HG03103 (cell line): Measurements from ENCODE around the gene CDC42SE1.
"Not testable (repeated sequence)": the region's sequence is repeated elsewhere in the genome, so short reads cannot be mapped to it uniquely, and the experiment has no call there.

Experiments
- ATAC-seq: cut with Tn5 transposase; IDR thresholded peaks from one replicate; pipeline ENCODE4 v1.9.1; 2021; ENCODE audit warnings: low read depth; ENCODE audit not compliant: unreplicated experiment

The CDC42SE1 gene

GRCh38 chr1:151059109-151060006 is at the start of gene CDC42SE1:
Gene CDC42SE1, minus strand, starts transcription at chr1:151059622. Its CDS starts 3,892 bp downstream, at chr1:151055730.
- ATAC-seq, result peak; percentile 66

- no peak for ATAC-seq
Observed at GRCh38 chr1:151108331-151108730, 48.9 kb upstream of the CDC42SE1 start.

- no peak for ATAC-seq
Observed at GRCh38 chr1:151106894-151107293, 47.5 kb upstream of the CDC42SE1 start.

DNA sequence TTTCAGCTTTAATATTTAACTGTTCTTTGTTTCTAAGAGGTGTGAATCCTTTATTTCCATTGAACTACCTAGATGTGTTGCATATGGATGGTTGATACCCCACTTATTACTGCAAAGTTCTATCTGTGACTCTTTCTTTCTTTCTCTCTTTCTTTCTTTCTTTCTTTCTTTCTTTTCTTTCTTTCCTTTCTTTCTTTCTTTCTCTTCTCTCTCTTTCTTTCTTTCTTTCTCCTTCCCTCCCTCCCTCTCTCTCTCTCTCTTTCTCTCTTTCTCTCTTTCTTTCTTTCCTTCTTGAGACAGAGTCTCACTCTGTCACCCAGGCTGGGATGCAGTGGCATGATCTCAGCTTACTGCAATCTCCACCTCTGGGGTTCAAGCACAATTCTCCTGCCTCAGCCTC is 45.2 kb upstream of the CDC42SE1 start:
- no peak for ATAC-seq

DNA sequence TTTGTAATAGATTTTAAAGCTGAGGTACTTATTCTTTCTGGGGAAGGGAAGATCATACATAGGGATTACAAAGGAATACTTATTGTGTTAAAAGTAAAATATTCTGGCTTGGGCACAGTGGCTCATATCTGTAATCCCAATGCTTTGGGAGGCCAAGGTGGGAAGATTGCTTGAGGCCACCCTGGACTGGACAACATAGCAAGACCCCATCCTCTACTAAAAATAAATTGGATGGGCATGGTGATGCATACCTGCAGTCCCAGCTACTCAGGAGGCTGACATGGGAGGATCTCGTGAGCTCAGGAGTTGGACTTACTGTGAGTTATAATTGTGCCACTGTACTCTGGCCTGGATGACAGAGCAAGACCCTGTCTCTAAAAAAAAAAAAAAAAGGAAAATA is 38.7 kb upstream of the CDC42SE1 start:
- no peak for ATAC-seq

DNA sequence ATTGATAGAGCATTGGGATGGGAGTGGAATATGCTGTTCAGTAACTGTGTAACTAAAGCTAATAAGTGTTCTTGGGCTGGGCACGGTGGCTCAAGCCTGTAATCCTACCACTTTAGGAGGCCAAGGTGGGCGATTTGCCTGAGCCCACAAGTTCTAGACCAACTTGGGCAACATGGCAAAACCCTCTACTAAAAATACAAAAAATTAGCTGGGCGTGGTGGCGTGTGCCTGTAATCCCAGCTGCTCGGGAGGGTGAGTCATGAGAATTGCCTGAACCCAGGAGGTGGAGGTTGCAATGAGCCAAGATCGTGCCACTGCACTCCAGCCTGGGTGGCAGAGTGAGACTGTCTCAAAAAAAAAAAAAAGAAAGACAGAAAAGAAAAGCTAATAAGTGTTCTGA is 38.0 kb upstream of the CDC42SE1 start:
- ATAC-seq, result not testable (repeated sequence)

GRCh38 chr1:151085953-151086559 is 26.6 kb upstream of the CDC42SE1 start:
- ATAC-seq, result no peak

GRCh38 chr1:151072224-151072623 is 12.8 kb upstream of the CDC42SE1 start:
- ATAC-seq, result no peak

DNA sequence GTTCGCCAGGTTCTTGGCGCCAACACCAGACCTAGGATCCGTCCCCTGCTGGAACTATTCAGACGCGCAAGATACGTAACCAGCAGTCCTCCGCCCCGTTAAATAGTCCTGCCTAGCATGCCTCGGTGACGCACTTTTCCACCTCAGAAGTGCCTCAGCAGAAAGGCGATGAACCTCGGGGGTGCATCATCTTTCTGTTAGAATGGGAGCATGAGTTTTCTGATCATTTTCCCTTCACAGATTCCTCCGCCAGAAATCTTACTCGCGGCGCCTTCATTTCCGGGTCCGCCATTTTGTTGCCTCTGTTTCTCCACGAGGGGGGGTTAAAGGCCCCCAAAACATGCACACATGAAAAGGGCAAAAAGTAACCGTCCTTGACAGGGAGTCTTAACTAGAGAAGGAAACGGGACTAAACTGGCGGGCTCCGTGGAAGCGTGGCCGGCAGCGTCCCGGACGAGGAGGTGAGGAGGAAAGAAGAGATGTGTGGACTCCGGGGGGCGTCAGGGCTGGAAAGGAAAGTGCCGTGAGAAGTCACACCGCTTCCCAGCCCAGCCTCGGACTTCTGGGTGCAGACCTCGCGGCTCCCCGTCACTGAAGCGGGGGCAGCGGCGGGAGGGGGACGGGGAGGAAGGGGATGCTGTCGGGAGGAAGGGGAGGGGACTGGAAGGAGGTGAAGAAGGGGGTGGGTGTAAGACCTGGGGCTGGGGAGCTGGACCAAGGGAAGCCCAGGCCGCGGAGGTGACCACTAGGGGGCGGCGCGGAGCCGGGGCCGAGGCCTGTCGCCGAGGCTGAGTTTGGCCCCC is 11.3 kb upstream of the CDC42SE1 start, which contains the start of gene GABPB2:
Gene GABPB2 (plus strand): TSS at position 288 of the 803 bp plus-strand sequence. CDS start 17,429 bp downstream, outside the sequence.
- peak; percentile 67 for ATAC-seq

DNA sequence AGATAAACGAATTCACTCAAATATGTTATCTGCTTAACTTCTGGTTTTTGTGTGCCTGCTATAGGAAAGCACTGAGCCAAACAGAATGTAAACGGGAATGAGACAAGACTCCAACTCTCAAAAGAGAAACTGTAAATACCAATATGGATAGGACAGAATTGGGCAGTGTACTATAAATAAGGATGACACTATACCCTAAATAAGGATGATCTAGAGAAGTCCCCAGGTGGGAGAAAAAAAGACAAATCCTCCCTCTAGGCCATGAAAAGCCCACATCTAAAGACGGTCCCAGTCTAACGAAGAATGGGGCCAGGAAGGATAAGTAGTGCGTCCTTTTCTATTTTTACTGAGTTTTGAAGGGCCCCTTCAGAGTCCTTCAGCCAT is 9.7 kb upstream of the CDC42SE1 start:
- no peak for ATAC-seq

DNA sequence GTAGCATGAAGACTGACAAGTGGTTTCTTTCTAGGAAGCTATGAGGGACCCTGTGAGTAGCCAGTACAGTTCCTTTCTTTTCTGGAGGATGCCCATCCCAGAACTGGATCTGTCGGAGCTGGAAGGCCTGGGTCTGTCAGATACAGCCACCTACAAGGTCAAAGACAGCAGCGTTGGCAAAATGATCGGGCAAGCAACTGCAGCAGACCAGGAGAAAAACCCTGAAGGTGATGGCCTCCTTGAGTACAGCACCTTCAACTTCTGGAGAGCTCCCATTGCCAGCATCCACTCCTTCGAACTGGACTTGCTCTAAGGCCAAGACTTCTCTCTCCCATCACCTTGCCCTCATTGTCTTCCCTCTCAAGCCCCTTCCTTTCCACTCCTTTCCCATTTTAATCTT is 7.8 kb upstream of the CDC42SE1 start:
- ATAC-seq, result no peak

DNA sequence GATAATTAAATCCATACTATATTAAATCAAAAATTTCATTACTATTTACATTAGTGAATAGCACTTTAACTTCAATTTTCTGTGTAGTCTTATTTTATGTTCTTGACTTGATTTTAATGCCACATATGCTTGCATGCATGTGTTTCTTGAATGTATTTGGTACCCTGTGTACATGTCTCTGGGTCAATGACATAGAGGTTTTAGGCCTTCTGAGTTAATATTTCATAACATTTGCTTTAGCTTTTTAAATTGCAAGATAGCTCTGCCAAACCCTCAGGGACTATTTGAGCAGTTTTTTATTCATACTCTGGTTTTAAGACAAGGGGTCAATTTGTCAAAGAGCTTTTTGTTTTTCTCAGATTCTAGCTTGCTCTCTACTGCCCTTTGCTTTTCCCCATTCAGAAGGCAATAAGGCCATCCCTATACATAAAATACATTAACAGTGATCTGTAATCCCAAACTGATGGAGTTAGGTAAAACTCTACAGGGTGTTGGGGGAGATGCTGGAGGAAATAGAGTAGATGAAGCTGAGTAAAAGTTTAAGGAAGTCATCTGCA is 5.7 kb upstream of the CDC42SE1 start:
- no peak for ATAC-seq

GRCh38 chr1:151062741-151063371 is 3.4 kb upstream of the CDC42SE1 start:
- no peak for ATAC-seq

- ATAC-seq, result no peak
Observed at GRCh38 chr1:151061704-151062103, 2.3 kb upstream of the CDC42SE1 start.

GRCh38 chr1:151060657-151061421 is 1.4 kb upstream of the CDC42SE1 start:
- no peak for ATAC-seq

DNA sequence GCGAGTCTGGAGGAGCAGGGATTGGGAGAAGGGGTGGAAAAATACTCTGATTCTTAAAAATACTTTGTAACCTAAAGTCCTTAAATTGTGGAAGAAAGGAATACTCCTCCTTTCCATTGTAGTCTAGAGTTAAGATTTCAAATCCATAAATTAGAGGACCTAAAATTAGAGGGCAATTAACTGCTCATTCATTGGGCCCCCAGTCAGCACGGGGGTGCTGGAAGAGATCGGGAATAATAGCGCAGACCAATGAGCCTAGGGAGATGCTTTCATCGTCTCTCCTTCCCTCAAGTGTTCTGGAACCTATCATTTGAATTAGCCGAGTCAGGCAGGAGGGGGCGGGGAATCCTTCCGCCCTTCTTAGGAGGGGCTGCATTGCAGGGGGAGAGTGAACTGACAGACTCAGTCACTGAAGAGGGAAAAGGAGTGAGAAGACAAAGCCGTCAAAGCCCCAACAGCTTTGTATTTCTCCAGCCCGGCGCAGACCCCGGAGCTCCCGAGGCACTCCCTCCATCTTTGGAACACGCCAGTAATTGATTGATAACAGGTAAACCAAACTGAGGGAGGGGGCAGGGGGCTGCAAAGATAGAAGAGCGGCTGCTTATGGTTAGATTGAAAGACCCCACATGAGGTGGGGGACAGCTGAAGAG is 710 bp upstream of the CDC42SE1 start, which contains the start of gene MLLT11:
Gene MLLT11 (plus strand): TSS at position 391 of the 650 bp plus-strand sequence. CDS start 6,828 bp downstream, outside the sequence.
- no peak for ATAC-seq

GRCh38 chr1:151058692-151059091 is 730 bp downstream of the CDC42SE1 start:
- no peak for ATAC-seq

DNA sequence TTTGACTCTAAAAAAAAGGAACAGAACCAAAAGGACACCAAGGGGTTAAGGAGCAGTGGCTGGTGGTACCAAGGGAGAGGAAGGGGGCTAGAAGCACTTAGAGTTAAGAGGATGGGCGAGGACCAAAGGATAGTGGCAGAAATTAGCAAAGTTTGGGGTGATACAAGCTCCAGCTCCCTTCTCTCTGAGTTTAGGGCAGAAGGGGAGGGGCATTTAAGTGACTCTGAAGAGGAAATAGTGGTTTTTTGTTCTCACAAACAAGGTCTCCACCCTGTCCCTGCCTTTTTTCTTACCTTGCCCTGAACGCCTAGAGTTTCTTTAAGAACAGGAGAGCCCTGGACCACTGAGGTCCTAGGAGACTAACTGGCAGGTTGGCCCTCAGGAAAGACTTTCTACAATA is 3.3 kb downstream of the CDC42SE1 start:
- no peak for ATAC-seq

DNA sequence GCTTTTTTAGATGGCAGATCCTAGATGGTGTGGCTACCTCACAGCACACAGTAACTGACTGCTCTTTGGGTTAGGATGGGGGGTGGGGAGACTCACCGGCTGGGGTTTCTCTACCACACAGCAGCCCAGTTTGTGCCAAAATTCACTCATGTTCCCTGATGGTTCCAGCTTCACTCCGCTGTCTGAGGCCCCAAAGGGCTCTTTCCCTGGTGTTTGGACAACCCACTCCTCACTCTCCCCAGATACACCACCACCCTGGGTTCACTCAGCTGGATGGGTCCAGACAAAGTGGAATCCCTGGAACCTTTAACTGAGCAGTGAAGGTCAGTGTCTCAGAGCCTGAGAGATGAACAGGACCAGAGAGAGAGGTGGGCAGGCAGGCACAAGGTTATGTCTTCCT is 3.8 kb downstream of the CDC42SE1 start:
- ATAC-seq, result no peak
